Measurements from ENCODE around the gene PDGFB. TPM values are rescaled to one million over a fixed set of nuclear protein-coding genes. Genes with fewer than 3 reads are reported as not detected.
A peak's percentile ranks its signal among the peaks of the same experiment; 100 is the strongest.

The PDGFB gene
- total RNA-seq, 1 experiment from 2014 or later = 8.3 TPM

DNA sequence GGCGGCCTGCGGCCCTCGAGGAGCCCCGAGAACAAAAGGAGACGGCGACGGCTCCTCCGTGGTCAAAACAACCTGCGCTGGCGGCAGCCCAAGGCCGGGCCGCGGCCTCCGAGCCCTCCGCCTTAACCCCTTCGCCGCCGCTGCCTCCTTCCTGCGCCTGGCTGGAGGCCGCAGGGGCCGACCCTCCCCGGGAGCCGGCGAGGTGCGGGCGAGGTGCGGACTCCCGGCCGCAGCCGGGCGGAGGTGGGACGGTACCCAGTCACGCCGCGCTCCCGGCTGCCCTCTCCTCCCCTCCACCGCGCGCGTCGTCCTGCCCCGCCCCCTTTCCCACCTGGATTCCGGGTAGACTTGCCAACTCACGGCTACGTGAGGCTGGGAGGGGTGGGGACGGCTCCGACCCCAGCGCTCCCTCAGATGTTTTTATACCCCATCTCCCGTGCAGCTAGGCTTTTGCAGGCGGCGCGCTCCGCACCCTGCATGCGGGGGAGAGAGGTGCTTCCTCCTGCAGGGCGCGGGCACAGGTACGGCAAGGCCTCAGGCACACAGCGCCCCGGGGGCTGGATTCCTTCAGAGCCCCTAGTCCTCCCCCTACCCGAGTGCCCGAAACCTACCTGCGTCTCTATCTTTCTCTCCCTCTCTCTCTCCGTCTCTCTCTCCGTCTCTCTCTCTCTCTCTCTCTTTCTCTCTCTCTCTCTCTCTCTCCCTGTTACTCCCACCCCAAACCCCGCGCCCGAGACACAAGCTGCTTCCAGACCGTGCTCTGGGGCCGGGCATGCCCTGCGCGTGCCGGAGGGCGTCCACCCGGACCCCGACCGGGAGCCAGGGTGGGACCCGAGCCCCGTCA is 2.0 kb downstream of the PDGFB start:
- no TSS peak for BruUV-seq (replicated peaks)
- no peaks in the 10 kb centered on the region for H3K9me3 Mint-ChIP-seq (ENCODE audit: unreplicated experiment)
- ChIA-PET CTCF (no interaction called here), POLR2A (interaction anchor here (1.3 kb wide), 1 partner anchor 28 kb away, joined by 5 read pairs; no protein-coding TSS in a partner anchor)
- H3K4me3 Mint-ChIP-seq (ENCODE audit: unreplicated experiment) = peak overlapping the region; percentile 88
- H3K4me1 Mint-ChIP-seq (ENCODE audit: low read depth, unreplicated experiment) = peaks cover 19% of the 10 kb centered on the region
- peak overlapping the region; percentile 87 for H3K27ac Mint-ChIP-seq (ENCODE audit: unreplicated experiment)
- peaks cover 30% of the 10 kb centered on the region for H3K36me3 Mint-ChIP-seq (ENCODE audit: insufficient read depth, unreplicated experiment)
- Histone ChIP-seq H3K4me3 (ENCODE audit: low read depth, low read length) (peak overlapping the region; percentile 93), H3K27me3 (replicated peaks; ENCODE audit: control insufficient read depth, insufficient read depth, low read length) (no peaks in the 10 kb centered on the region), H3K36me3 (ENCODE audit: control insufficient read depth, insufficient read depth, low read length) (no peaks in the 10 kb centered on the region; the same call in none of the 2 replicates), H3K4me1 (peaks cover 12% of the 10 kb centered on the region), H3K9me3 (no peaks in the 10 kb centered on the region)
- TF ChIP-seq, protein P1, sequence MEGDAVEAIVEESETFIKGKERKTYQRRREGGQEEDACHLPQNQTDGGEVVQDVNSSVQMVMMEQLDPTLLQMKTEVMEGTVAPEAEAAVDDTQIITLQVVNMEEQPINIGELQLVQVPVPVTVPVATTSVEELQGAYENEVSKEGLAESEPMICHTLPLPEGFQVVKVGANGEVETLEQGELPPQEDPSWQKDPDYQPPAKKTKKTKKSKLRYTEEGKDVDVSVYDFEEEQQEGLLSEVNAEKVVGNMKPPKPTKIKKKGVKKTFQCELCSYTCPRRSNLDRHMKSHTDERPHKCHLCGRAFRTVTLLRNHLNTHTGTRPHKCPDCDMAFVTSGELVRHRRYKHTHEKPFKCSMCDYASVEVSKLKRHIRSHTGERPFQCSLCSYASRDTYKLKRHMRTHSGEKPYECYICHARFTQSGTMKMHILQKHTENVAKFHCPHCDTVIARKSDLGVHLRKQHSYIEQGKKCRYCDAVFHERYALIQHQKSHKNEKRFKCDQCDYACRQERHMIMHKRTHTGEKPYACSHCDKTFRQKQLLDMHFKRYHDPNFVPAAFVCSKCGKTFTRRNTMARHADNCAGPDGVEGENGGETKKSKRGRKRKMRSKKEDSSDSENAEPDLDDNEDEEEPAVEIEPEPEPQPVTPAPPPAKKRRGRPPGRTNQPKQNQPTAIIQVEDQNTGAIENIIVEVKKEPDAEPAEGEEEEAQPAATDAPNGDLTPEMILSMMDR (IDR thresholded peaks at IDR 0.05; ENCODE audit: insufficient read depth in 1 of 2, low read depth in 1 of 2, low read length in 1 of 2, severe bottlenecking in 1 of 2, unreplicated experiment in 1 of 2) = peak in 1 of 2 experiments; percentile 1
- intact Hi-C loops (cut with micrococcal nuclease; ENCODE audit: unreplicated experiment) = loop anchor here (2.0 kb wide), 1 partner anchor 68 kb away; no protein-coding TSS in a partner anchor
- DNase-seq = peak; percentile 83 to 86
- H3K27me3 Mint-ChIP-seq (ENCODE audit: insufficient read depth, unreplicated experiment) = no peaks in the 10 kb centered on the region

DNA sequence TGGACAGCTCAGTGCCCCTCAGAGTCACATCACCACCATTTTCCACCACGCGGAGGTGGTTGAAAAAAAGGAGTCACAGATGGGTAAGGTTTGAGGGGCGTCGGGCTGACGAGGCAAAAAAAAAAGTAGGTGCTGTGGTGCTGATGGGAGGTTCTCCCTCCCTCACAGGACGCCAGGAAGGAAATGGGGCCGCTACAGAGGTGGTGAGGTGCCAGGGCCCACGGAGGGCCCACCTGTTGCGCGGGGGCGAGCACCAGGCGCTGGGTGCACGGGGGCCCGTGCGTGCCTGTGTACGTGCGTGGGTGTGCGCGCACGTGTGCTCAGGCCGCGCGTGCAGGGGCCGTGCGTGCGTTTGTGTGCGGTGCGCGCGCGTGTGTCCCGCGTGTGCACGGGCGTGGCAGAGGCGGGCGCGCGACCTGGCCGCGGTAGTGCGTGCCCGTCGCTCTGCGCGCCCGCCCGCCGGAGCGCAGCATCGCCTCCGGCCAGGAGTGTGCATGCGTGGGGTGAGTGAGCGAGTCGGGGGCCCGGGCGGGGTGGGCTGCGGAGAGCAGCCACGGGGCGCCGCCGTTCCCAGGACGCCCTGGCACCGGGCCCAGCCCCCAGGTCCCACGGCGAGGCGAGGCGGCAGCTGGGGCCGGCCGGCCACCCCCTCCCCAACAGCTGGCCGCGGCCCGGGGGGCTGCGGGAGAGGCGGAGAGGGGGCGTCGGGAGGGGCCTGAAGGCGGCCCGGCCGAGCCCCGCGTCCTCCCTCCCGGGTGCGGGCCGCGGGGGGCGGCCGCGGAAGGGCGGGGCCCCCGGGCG is 2.8 kb downstream of the PDGFB start:
- TF ChIP-seq, protein P1 (IDR thresholded peaks at IDR 0.05; ENCODE audit: insufficient read depth in 1 of 2, low read depth in 1 of 2, low read length in 1 of 2, severe bottlenecking in 1 of 2, unreplicated experiment in 1 of 2) = no peak
- no peaks in the 10 kb centered on the region; the same call in 1 of the 2 replicates for H3K36me3 ChIP-seq (ENCODE audit: control insufficient read depth, insufficient read depth, low read length)
- peak overlapping the region; percentile 93 for H3K4me3 ChIP-seq (ENCODE audit: low read depth, low read length)
- intact Hi-C loops (cut with micrococcal nuclease; ENCODE audit: unreplicated experiment) = loop anchor here (1.0 to 2.0 kb wide), 3 partner anchors 28 to 69 kb away; no protein-coding TSS in a partner anchor
- H3K4me1 ChIP-seq = peaks cover 20% of the 10 kb centered on the region
- Mint-ChIP-seq H3K27ac (ENCODE audit: unreplicated experiment) (peak overlapping the region; percentile 84), H3K27me3 (ENCODE audit: insufficient read depth, unreplicated experiment) (no peaks in the 10 kb centered on the region), H3K4me1 (ENCODE audit: low read depth, unreplicated experiment) (peaks cover 24% of the 10 kb centered on the region), H3K4me3 (ENCODE audit: unreplicated experiment) (peak overlapping the region; percentile 88), H3K36me3 (ENCODE audit: insufficient read depth, unreplicated experiment) (peaks cover 25% of the 10 kb centered on the region), H3K9me3 (ENCODE audit: unreplicated experiment) (no peaks in the 10 kb centered on the region)
- CTCF ChIA-PET = interaction anchor here (0.9 to 1.5 kb wide), 7 partner anchors 20 to 473 kb away, joined by 3 to 13 read pairs (median 5); partner anchors contain the start of genes CBX7 and RPL3
- POLR2A ChIA-PET = interaction anchor here (1.0 to 2.4 kb wide), 5 partner anchors 27 to 78 kb away, joined by 4 to 15 read pairs (median 11); partner anchors contain the start of gene RPL3
- DNase-seq = no peak
- BruUV-seq (replicated peaks) = no TSS peak
- H3K27me3 ChIP-seq (replicated peaks; ENCODE audit: control insufficient read depth, insufficient read depth, low read length) = no peaks in the 10 kb centered on the region
- H3K9me3 ChIP-seq = no peaks in the 10 kb centered on the region

Measured in Caco-2 (cell line).